Transverse colon (tissue), 4 donors: Measurements from ENCODE around the gene TUFT1. TPM values are rescaled to one million over a fixed set of nuclear protein-coding genes. Genes with fewer than 3 reads are reported as not detected.
A peak's percentile ranks its signal among the peaks of the same experiment; 100 is the strongest.

ENCODE experiments used
- DNase-seq: peaks from one replicate; pipeline ENCODE4 v3.0.0-alpha.2; 2019
- H3K27ac ChIP-seq, 4 donors: fragments of 200-600 bp; sonication (generic); 2 replicates each; pipeline ENCODE4 v1.5.1; 2016 to 2018; ENCODE audit warnings: inconsistent platforms in 4 of 4
- H3K27me3 ChIP-seq: fragments of 200-600 bp; sonication (generic); 2 replicates; pipeline ENCODE4 v1.5.1; 2017; ENCODE audit warnings: inconsistent platforms
- H3K36me3 ChIP-seq, 4 donors: fragments of 200-600 bp; sonication (generic); 2 replicates each; pipeline ENCODE4 v1.5.1; 2017 to 2019; ENCODE audit warnings: inconsistent platforms in 4 of 4
- H3K4me1 ChIP-seq, 4 donors: fragments of 200-600 bp; sonication (generic); 2 replicates each; pipeline ENCODE4 v1.5.1; 2017 to 2020; ENCODE audit warnings: inconsistent platforms in 4 of 4
- H3K4me3 ChIP-seq, 4 donors: fragments of 200-600 bp; sonication (generic); 1 replicate in 1 of 4; 2 replicates in 3 of 4; pipeline versions ENCODE4 v1.5.1 to v1.6.1; 2017 to 2019; ENCODE audit warnings: inconsistent platforms in 4 of 4
- H3K9me3 ChIP-seq, 2 donors: fragments of 200-600 bp; sonication (generic); 2 replicates each; pipeline ENCODE4 v1.5.1; 2017 to 2019; ENCODE audit warnings: inconsistent platforms in 2 of 2
- CTCF ChIP-seq, 5 experiments: fragments of 200-600 bp in 3 of 5; fragments of 450-650 bp in 2 of 5; sonication (generic) in 3 of 5; IDR thresholded peaks; 1 replicate in 2 of 5; 2 replicates in 3 of 5; pipeline ENCODE4 v1.5.1; 2016 to 2017; ENCODE audit warnings: antibody characterized with exemption in 5 of 5, inconsistent platforms in 3 of 5, mild to moderate bottlenecking in 2 of 5, moderate library complexity in 1 of 5
- EP300 ChIP-seq: sonication (generic); formaldehyde crosslinking; IDR thresholded peaks from one replicate; pipeline ENCODE4 v1.6.1; 2017; ENCODE audit warnings: antibody characterized with exemption, low read depth
- POLR2A ChIP-seq: fragments of 450-650 bp; IDR thresholded peaks from one replicate; pipeline ENCODE4 v1.6.1; 2016; ENCODE audit warnings: antibody characterized with exemption, mild to moderate bottlenecking, moderate library complexity
- POLR2AphosphoS5 ChIP-seq, 3 donors: sonication (generic); formaldehyde crosslinking; IDR thresholded peaks; one replicate each; pipeline ENCODE4 v1.6.1; 2016; ENCODE audit warnings: antibody characterized with exemption in 3 of 3
- WGBS, 2 donors: methylation state at CpG; one replicate each; pipeline ENCODE4 v1.1.5; 2018; ENCODE audit warnings: low coverage in 1 of 2; 5-methylcytosine and 5-hydroxymethylcytosine counted together
- in situ Hi-C, 4 donors: fragments of 200-750 bp; cut with MboI; loops; one replicate each; pipeline versions ENCODE4 v1.15.0 to v1.15.1; 2017; ENCODE audit warnings: low sequenced_read_pairs in 3 of 4, low pct_ligation_motif_present in 1 of 4, low pct_unique_long_range_greater_than_20kb in 1 of 4
- intact Hi-C: fragments of 100-400 bp; cut with DNase I; formaldehyde crosslinking; loops from one replicate; pipeline ENCODE4 v1.15.1; 2023; ENCODE audit warnings: low total_unique reads
- total RNA-seq, 4 donors: library from RNA; depleted of rRNA; stranded (reverse); fragments of >200 nt; gene quantifications; one replicate each; pipeline ENCODE4 v1.1.0, GENCODE V29; 2016

The TUFT1 gene
- total RNA-seq, 4 donors from 2014 or later = 22.8 to 65.5 (median 30.8) TPM

DNA sequence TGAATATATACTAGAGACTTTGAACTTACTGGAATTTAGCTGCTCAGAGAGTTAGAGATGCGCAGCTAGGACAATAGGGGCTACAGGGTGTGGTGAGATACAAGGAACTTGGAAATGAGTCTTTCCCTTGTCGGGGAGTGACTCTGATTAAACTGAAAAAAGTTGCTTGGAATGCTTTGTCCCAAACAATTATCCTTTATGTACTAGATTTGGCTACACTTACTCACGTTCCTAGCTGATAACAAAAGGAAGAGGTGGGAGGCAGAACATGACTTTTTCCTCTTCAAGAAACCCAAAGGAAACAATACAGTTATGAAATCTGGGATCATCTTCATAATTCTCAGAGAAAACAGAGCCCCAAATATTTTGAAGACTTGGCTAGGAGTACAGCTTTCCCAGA, 35.9 kb upstream of the TUFT1 start:
- in situ Hi-C loops = no loop called here
- DNase-seq = no peak

GRCh38 chr1:151504759-151505158, 35.4 kb upstream of the TUFT1 start:
- WGBS, 2 donors = 67 to 86% methylated on average over 1 to 4 of the region's 4 CpGs
- Histone ChIP-seq H3K9me3 (no peaks in the 10 kb centered on the region), H3K4me1 (peaks cover 0 to 28% (median 11%) of the 10 kb centered on the region in 4 donors), H3K27me3 (no peaks in the 10 kb centered on the region), H3K36me3 (no peaks in the 10 kb centered on the region), H3K4me3 (no peak overlapping the region), H3K27ac (no peak overlapping the region)
- in situ Hi-C loops = no loop called here
- intact Hi-C loops = no loop called here
- no peak for TF ChIP-seq EP300
- no peak for TF ChIP-seq POLR2A
- no peak for TF ChIP-seq POLR2AphosphoS5 (IDR thresholded peaks at IDR 0.05)
- no peak for TF ChIP-seq CTCF (IDR thresholded peaks at IDR 0.05)
- no peak for DNase-seq

More for the DNA sequence above, 35.9 kb upstream of the TUFT1 start:
- intact Hi-C loops = no loop called here
- H3K36me3 ChIP-seq = no peaks in the 10 kb centered on the region
- 36 to 41% methylated on average over 3 of the region's 3 CpGs for WGBS, 2 donors
- peaks cover 0 to 27% (median 6%) of the 10 kb centered on the region in 4 donors for H3K4me1 ChIP-seq
- no peak overlapping the region for H3K27ac ChIP-seq
- TF ChIP-seq CTCF (IDR thresholded peaks at IDR 0.05) (no peak), POLR2AphosphoS5 (IDR thresholded peaks at IDR 0.05) (no peak), POLR2A (no peak), EP300 (no peak)
- H3K9me3 ChIP-seq = no peaks in the 10 kb centered on the region
- H3K27me3 ChIP-seq = no peaks in the 10 kb centered on the region
- no peak overlapping the region for H3K4me3 ChIP-seq

DNA sequence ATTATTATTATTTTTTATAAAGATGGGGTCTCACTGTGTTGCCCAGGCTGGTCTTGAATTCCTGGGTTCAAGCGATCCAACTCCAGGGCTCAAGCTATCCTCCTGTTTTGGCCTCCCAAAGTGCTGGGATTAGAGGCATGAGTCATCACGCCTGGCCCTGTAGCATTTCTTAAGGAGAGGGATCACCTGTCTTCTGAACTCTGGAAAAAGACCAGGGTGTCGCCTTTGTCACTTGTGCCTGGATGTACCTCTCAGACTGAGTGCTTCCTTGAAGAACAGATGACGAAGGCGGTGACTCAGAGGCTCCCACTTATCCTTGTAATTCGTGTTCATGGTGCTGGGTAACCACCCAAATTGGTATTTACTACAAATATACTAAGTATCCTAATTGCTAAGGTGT, 31.3 kb upstream of the TUFT1 start:
- Histone ChIP-seq H3K36me3 (no peaks in the 10 kb centered on the region), H3K9me3 (no peaks in the 10 kb centered on the region), H3K4me3 (no peak overlapping the region), H3K27ac (peak overlapping the region; percentile 85 to 90 (median 88)), H3K27me3 (no peaks in the 10 kb centered on the region), H3K4me1 (peaks cover 7 to 30% (median 25%) of the 10 kb centered on the region in 4 donors)
- intact Hi-C loops (no loop called here), in situ Hi-C loops (no loop called here)
- TF ChIP-seq POLR2AphosphoS5 (IDR thresholded peaks at IDR 0.05) (no peak), EP300 (peak; percentile 49)
- 70 to 80% methylated on average over 2 to 6 of the region's 6 CpGs for WGBS, 2 donors
- DNase-seq = peak; percentile 72

DNA sequence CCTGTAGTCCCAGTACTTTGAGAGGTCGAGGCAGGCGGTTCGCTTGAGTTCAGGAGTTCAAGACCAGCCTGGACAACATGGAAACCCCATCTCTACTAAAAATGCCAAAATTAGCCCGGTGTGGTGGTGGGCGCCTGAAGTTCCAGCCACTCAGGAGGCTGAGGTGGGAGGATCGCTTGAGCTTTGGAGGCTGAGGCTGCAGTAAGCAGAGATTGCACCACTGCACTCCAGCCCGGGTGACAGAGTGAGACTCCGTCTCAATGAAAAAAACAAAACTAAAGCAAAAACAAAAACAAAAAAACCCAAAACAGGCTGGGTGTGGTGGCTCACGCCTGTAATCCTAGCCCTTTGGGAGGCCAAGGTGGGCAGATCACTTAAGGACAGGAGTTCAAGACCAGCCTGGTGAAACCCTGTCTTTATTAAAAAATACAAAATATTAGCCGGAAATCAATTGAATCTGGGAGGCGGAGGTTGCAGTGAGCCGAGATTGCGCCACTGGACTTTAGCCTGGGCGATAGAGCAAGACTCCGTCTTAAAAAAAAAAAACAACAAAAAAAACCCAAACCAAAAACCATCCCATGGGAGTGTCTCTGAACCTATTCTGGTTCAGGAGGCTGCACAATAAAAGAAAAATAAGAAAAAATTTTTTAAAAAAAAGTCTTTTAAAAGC, 30.6 kb upstream of the TUFT1 start:
- peaks cover 7 to 32% (median 28%) of the 10 kb centered on the region in 4 donors for H3K4me1 ChIP-seq
- H3K27me3 ChIP-seq = no peaks in the 10 kb centered on the region
- TF ChIP-seq CTCF (IDR thresholded peaks at IDR 0.05) = peak in 2 of 5 experiments; percentile 13 to 29
- TF ChIP-seq POLR2A = no peak
- TF ChIP-seq EP300 = no peak
- no peak for TF ChIP-seq POLR2AphosphoS5 (IDR thresholded peaks at IDR 0.05)
- peak overlapping the region in 1 of 4 donors; percentile 75 for H3K4me3 ChIP-seq
- H3K36me3 ChIP-seq = no peaks in the 10 kb centered on the region
- in situ Hi-C loops = no loop called here
- DNase-seq = peak; percentile 48
- intact Hi-C loops = no loop called here
- H3K27ac ChIP-seq = peak overlapping the region; percentile 85 to 90 (median 88)
- WGBS, 2 donors = 63 to 79% methylated on average over 10 to 15 of the region's 15 CpGs
- no peaks in the 10 kb centered on the region for H3K9me3 ChIP-seq

DNA sequence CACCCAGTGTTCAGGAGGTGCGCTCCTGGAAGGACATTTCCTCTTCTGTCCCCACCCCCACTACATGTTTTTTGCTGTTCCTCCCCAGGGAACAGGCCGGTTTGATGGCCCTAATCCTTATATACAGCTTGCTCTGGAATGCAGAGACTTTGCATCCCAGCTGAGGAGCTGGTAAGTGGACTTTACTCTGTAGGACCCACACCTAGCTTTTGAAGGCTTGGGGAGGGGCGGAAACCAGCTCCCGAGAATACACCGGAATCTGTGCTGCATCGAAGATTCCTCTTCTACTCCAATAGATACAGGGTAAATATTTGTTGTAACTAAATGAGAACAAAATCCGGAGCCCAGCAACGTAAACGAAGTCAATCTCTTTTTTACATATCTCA, 30.1 kb upstream of the TUFT1 start:
- WGBS, 2 donors = 24 to 42% methylated on average over 4 to 9 of the region's 9 CpGs
- Histone ChIP-seq H3K9me3 (no peaks in the 10 kb centered on the region), H3K36me3 (no peaks in the 10 kb centered on the region), H3K4me1 (peaks cover 7 to 38% (median 33%) of the 10 kb centered on the region in 4 donors), H3K4me3 (peak overlapping the region in 2 of 4 donors; percentile 55 to 75), H3K27me3 (no peaks in the 10 kb centered on the region), H3K27ac (peak overlapping the region; percentile 85 to 90 (median 88))
- intact Hi-C loops = no loop called here
- DNase-seq = peak; percentile 78
- TF ChIP-seq POLR2AphosphoS5 (IDR thresholded peaks at IDR 0.05) (peak in 2 of 3 donors; percentile 57 to 76), EP300 (no peak), POLR2A (peak; percentile 43)
- in situ Hi-C loops = no loop called here
